ENCODE results near the gene ZC3H7A.
"Not testable (repeated sequence)": the region's sequence is repeated elsewhere in the genome, so short reads cannot be mapped to it uniquely, and the experiment has no call there.

ZC3H7A gene

GRCh38 chr16:11799509-11800381 is 2.7 kb upstream of the ZC3H7A start:
- no peak for DNase-seq (ENCODE audit: low read depth in 1 of 2, low spot score in 1 of 2)

DNA sequence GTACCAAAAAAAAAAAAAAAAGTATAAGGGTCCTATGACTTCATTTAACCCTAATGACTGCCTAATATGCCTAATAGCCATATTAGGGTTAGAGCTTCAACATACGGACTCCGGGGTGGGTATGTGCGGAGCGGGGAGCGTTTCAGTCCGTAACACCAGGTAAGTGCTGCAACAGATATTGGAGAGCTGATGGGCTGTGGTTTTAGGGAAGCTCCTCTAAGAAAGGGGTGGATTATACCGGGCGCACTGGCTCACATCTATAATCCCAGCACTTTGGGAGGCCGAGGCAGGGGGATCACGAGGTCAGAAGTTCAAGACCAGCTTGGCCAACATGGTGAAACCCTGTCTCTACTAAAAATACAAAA is 1.9 kb upstream of the ZC3H7A start:
- no peak for DNase-seq (ENCODE audit: low read depth in 1 of 2, low spot score in 1 of 2)

- DNase-seq (ENCODE audit: low read depth in 1 of 2, low spot score in 1 of 2) = no peak
These were observed 870 bp upstream of the ZC3H7A start for GRCh38 chr16:11797957-11798299.

- DNase-seq (ENCODE audit: low read depth in 1 of 2, low spot score in 1 of 2) = no peak
These were observed 562 bp downstream of the ZC3H7A start for GRCh38 chr16:11796227-11797165.

DNA sequence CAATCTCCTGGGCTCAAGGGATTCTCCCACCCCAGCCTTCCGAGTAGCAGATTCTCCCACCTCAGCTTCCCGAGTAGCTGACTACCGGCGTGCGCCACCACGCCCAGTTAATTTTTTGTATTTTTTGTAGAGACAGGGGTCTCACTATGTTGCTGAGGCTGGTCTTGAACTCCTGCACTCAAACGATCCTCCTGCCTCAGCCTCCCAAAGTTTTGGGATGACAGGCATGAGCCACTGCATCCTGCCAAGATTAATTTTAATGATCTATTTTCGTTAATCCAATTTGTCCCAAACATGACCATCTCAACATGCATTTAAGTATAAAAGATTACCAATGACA is 1.2 kb downstream of the ZC3H7A start:
- no peak for DNase-seq (ENCODE audit: low read depth in 1 of 2, low spot score in 1 of 2)

- DNase-seq (ENCODE audit: low read depth in 1 of 2, low spot score in 1 of 2) = no peak
These were observed 1.8 kb downstream of the ZC3H7A start for GRCh38 chr16:11794996-11795886.

DNA sequence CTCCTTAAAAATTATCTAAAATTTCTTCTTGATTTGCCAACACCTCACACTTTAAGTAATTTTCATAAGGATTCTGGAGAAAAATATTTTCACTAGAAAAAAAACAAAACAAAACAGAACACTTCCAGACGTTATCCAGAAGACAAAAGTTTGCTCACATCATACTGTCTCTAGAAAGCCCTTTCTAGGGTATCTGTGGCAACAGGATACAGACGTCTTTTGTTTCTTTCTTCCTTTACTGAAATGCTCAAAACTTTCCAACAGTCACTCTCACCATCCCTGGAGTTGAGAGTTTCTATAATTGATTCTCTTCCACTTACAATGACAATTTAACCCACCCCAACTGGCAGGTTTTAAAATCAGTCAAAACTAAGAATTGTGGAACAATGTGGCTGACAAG is 2.6 kb downstream of the ZC3H7A start:
- DNase-seq (ENCODE audit: low read depth in 1 of 2, low spot score in 1 of 2) = no peak

DNA sequence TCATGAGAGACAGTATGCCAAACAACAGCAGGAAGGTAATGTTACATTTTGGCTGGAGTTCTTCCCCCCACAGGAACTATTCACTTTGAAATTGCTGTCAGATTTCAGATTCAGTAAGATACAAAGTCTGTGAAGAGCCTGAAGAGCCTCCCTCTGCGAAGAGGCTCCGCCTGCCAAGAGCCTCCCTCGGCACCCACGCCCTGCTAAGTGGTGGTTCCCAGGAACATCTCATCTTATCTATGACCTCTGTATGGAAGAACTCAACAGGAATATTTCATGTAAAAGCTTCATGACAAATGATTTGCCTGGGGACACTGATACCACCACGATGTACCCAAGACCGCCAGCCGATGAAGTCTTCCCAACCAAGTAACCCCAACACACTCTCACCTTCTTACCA is 3.2 kb downstream of the ZC3H7A start:
- DNase-seq (ENCODE audit: low read depth in 1 of 2, low spot score in 1 of 2) = no peak

GRCh38 chr16:11792410-11793241 is 4.4 kb downstream of the ZC3H7A start:
- DNase-seq (ENCODE audit: low read depth in 1 of 2, low spot score in 1 of 2) = no peak

DNA sequence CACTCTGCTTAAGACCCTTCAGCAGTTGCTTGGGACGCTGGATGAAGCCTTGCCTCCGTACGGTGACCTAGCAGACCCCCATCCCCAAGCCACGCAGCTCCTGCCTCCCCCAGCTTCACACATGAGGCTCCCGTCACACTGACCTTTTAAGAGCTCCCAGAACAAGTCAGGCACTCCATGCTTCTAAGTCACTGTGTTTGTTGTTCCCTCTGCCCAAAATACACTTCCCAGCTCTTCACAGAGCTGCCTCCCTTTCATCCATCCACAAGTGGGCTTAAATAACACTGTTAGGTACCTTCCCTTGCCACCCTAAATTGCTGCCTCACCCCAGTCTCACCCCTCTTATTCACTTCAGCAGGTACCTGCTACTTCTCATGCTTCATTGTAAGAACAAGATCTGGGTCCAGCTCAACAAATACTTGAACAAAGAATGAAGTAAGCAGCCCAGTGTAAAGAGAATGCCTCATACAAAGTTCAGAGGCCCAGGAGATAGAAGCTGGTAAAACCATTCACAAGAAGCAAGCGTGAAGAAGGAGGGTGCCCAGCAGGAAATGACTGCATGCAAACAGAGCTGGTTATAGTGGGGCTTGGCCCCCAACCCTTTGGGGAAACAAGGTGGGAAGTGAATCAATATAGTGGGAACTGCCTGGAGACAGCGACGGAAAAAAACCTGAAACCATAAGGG is 5.8 kb downstream of the ZC3H7A start:
- DNase-seq (ENCODE audit: low read depth in 1 of 2, low spot score in 1 of 2) = no peak

DNA sequence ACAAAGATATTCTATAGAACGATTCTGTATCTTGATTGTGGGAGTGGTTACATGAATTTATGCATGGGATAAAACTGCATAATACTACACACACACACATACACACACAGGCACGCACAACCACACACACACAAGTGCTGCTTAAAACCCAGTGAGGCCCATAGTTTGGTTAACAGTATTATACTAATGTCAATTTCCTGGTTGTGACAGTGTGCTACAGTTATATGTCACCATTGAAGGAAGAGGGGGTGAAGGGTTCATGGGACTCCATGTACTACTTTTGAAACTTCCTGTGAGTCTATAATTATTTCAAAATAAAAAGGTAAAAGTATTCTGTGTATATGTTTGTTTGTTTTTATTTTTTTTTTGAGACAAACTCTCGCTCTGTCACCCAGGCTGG is 8.1 kb downstream of the ZC3H7A start:
- DNase-seq (ENCODE audit: low read depth in 1 of 2, low spot score in 1 of 2) = no peak

DNA sequence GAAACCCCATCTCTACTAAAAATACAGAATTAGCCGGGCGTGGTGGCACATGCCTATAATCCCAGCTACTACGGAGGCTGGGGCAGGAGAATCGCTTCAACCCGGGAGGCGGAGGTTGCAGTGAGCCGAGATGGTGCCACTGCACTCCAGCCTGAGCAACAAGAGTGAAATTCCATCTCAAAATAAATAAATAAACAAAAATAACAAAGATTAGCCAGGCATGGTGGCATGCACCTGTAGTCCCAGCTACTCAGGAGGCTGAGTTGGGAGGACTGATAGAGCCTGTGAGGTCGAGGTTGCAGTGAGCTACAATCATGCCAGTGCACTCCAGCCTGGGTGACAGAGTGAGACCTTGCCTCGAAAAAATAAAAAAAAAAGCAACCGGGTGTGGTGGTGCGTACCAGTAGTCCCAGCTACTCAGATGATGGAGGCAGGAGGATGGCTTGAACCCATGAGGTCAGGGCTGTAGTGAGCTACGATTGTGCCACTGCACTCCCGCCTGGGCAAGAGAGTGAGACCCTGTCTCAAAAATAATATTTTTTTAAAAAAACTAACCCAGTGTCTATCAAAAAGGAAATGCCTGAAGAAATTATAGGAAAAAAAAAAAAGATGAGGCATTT is 12.0 kb downstream of the ZC3H7A start:
- not testable (repeated sequence) for DNase-seq (ENCODE audit: low read depth in 1 of 2, low spot score in 1 of 2)

DNA sequence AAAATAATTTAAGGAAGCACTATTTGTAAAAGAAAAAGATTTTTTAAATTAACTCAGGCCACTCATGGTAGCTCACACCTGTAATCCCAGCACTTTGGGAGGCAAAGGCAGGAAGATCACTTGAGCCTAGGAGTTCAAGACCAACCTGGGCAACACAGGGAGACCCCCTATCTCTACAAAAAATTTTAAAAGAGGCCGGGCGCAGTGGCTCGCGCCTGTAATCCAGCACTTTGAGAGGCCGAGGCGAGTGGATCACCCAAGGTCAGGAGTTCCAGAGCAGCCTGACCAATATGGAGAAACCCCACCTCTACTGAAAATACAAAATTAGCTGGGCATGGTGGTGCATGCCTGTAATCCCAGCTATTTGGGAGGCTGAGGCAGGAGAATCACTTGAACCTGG is 12.7 kb downstream of the ZC3H7A start:
- not testable (repeated sequence) for DNase-seq (ENCODE audit: low read depth in 1 of 2, low spot score in 1 of 2)

- DNase-seq (ENCODE audit: low read depth in 1 of 2, low spot score in 1 of 2) = no peak
These were observed 13.1 kb downstream of the ZC3H7A start for GRCh38 chr16:11784038-11784369.

DNA sequence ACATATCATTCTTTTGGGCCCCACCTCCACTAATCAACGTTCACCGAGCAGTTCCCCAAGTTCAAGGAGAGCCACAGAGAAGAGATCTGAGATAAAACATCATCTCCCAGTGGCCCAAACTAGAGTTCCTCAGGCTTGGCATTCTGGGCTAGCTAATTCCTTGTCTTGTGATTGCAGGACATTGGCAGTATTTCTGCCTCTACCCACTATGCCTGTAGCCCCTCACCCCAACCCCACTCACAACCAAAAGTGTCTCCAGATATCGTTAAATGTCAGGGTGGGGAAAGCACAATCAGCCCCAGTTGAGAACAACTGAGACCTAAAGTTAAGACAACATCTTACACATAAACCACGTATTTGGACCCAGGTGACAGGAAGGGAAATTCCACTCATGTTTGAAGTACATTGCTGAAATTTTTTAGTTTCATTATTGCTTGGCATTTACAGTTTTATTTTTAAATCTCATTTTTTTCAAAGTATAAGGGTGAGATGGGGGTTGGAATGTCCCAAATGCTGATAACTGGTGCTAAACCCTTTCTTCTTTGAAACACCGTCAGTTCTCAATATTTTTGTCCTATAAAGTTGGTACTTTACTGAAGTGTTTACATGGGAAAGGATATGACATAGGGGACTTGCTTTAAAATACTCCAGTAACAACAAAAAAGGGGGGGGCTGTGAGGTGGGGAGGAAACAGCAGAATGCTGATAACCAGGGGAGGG is 13.6 kb downstream of the ZC3H7A start:
- DNase-seq (ENCODE audit: low read depth in 1 of 2, low spot score in 1 of 2) = peak; percentile 13 to 52

- DNase-seq (ENCODE audit: low read depth in 1 of 2, low spot score in 1 of 2) = no peak
These were observed 15.3 kb downstream of the ZC3H7A start for GRCh38 chr16:11781773-11782172.

DNA sequence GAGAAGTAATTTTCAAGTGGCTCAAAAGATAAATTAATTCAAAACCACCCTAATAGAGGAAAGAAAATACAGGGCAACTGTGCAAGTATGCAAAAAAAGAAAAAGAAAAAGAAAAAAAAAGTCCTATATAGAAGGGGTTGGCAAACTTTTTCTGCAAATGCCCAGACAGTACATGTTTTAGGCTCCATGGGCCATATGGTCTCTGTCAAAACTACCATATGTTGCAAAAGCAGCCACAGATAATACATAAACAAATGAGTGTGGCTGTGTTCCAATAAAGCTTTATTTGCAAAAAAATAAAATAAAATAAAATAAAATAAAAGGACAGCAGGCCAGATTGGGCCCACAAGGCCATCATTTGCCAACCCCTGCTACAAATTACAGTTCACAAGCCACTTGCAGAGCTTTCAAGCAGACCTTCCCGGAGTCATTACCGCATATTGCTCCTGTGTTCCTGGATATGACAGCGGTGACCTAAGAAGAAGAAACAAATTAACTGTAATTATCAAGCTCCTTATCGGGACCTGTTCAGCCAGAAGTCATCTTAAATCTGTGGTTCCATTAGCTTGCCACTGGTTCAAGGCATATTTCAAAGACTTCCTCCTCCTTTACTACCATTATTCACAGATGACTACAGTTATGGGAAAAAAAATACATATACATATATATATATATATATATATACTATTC is 15.9 kb downstream of the ZC3H7A start:
- no peak for DNase-seq (ENCODE audit: low read depth in 1 of 2, low spot score in 1 of 2)

GRCh38 chr16:11779074-11779473 is 18.0 kb downstream of the ZC3H7A start:
- DNase-seq (ENCODE audit: low read depth in 1 of 2, low spot score in 1 of 2) = no peak

Data from activated CD4-positive, alpha-beta T cell treated with anti-CD3 and anti-CD28 coated beads, Interleukin-2, amount 50 U/mL, for 24 hours (primary cell).